Measurements from ENCODE around the gene MIEF2. TPM values are rescaled to one million over a fixed set of nuclear protein-coding genes. Genes with fewer than 3 reads are reported as not detected.

Gene MIEF2
- polyA plus RNA-seq, 1 experiment: 12.0 TPM

GRCh38 chr17:18267927-18268711 is 7.7 kb downstream of the MIEF2 start:
- POLR2A ChIA-PET: no interaction called here
- TF ChIP-seq CTCF (IDR thresholded peaks at IDR 0.05; ENCODE audit: insufficient read depth, low read depth, low read length): no peak
- CTCF ChIA-PET: interaction anchor here (0.5 to 1.4 kb wide), 4 partner anchors 19 to 1456 kb away, joined by 3 to 5 read pairs (median 4); no protein-coding TSS in a partner anchor
- H3K4me3 ChIP-seq (ENCODE audit: low read depth, low read length): no peak overlapping the region
- no peaks in the 10 kb centered on the region for H3K27me3 ChIP-seq (ENCODE audit: control insufficient read depth, insufficient read depth, low read length)
- H3K36me3 ChIP-seq (ENCODE audit: control insufficient read depth, insufficient read depth, low read length): peaks cover 22% of the 10 kb centered on the region
- DNase-seq (ENCODE audit: low read depth): no peak

- POLR2A ChIA-PET: no interaction called here
- TF ChIP-seq CTCF (IDR thresholded peaks at IDR 0.05; ENCODE audit: insufficient read depth, low read depth, low read length): no peak
- Histone ChIP-seq H3K36me3 (ENCODE audit: control insufficient read depth, insufficient read depth, low read length) (peaks cover 8% of the 10 kb centered on the region), H3K27me3 (ENCODE audit: control insufficient read depth, insufficient read depth, low read length) (no peaks in the 10 kb centered on the region), H3K4me3 (ENCODE audit: low read depth, low read length) (no peak overlapping the region)
- CTCF ChIA-PET: interaction anchor here (0.6 kb wide), 1 partner anchor 397 kb away, joined by 3 read pairs; no protein-coding TSS in a partner anchor
- DNase-seq (ENCODE audit: low read depth): no peak
Observed at GRCh38 chr17:18270046-18270931, 9.8 kb downstream of the MIEF2 start.

- ChIA-PET CTCF (no interaction called here), POLR2A (no interaction called here)
- no peak for TF ChIP-seq CTCF (IDR thresholded peaks at IDR 0.05; ENCODE audit: insufficient read depth, low read depth, low read length)
- DNase-seq (ENCODE audit: low read depth): no peak
- H3K27me3 ChIP-seq (ENCODE audit: control insufficient read depth, insufficient read depth, low read length): no peaks in the 10 kb centered on the region
- H3K4me3 ChIP-seq (ENCODE audit: low read depth, low read length): no peak overlapping the region
- H3K36me3 ChIP-seq (ENCODE audit: control insufficient read depth, insufficient read depth, low read length): peaks cover 37% of the 10 kb centered on the region
Observed at GRCh38 chr17:18277076-18277475, 16.6 kb downstream of the MIEF2 start.

- POLR2A ChIA-PET: no interaction called here
- Histone ChIP-seq H3K36me3 (ENCODE audit: control insufficient read depth, insufficient read depth, low read length) (peaks cover 41% of the 10 kb centered on the region), H3K27me3 (ENCODE audit: control insufficient read depth, insufficient read depth, low read length) (no peaks in the 10 kb centered on the region), H3K4me3 (ENCODE audit: low read depth, low read length) (no peak overlapping the region)
- DNase-seq (ENCODE audit: low read depth): no peak
- TF ChIP-seq CTCF (IDR thresholded peaks at IDR 0.05; ENCODE audit: insufficient read depth, low read depth, low read length): no peak
- CTCF ChIA-PET: no interaction called here
Observed at GRCh38 chr17:18278867-18279266, 18.4 kb downstream of the MIEF2 start.

- Histone ChIP-seq H3K36me3 (ENCODE audit: control insufficient read depth, insufficient read depth, low read length) (peaks cover 42% of the 10 kb centered on the region), H3K27me3 (ENCODE audit: control insufficient read depth, insufficient read depth, low read length) (no peaks in the 10 kb centered on the region), H3K4me3 (ENCODE audit: low read depth, low read length) (no peak overlapping the region)
- CTCF ChIA-PET: no interaction called here
- no peak for TF ChIP-seq CTCF (IDR thresholded peaks at IDR 0.05; ENCODE audit: insufficient read depth, low read depth, low read length)
- POLR2A ChIA-PET: no interaction called here
- DNase-seq (ENCODE audit: low read depth): no peak
Observed at GRCh38 chr17:18280249-18280648, 19.8 kb downstream of the MIEF2 start.

All from BJ (cell line).